Adipose tissue (tissue), 3 donors: ENCODE data around the gene CHKB. TPM values are rescaled to one million over a fixed set of nuclear protein-coding genes. Genes with fewer than 3 reads are reported as not detected.
"Not testable (repeated sequence)": the region's sequence is repeated elsewhere in the genome, so short reads cannot be mapped to it uniquely, and the experiment has no call there.

Experiments used
- H3K27ac ChIP-seq: one replicate; pipeline ENCODE4 v1.5.1; 2013; ENCODE audit warnings: low read depth, low read length
- WGBS, 3 donors: extraction: QIAGEN DNeasy Blood & Tissue Kit; methylation state at CpG; one replicate each; pipeline ENCODE4 v1.1.7; 2013; 5-methylcytosine and 5-hydroxymethylcytosine counted together
- polyA plus RNA-seq, 3 donors: library from polyadenylated mRNA; stranded (reverse); fragments of 200-250 nt; gene quantifications; one replicate each; pipeline ENCODE4 v1.2.3, GENCODE V29; 2013
- donor health status: healthy with polysubstance abuse.
- donor health status: Bipolar disorder and iron deficiency.
- donor health status: healthy.

CHKB gene
- polyA plus RNA-seq, 3 donors, result 39.2 to 137 (median 65.2) TPM

- H3K27ac ChIP-seq, result no peak overlapping the region
- 61 to 77% (median 72%) methylated on average over 5 of the region's 5 CpGs for WGBS, 3 donors
Measured at GRCh38 chr22:50544746-50545253, 37.8 kb downstream of the CHKB start.

- no peak overlapping the region for H3K27ac ChIP-seq
- WGBS, 3 donors, result 3 to 7% (median 6%) methylated on average over 52 of the region's 52 CpGs
Measured at GRCh38 chr22:50544078-50544745, 38.4 kb downstream of the CHKB start.

GRCh38 chr22:50542416-50542927 lies 40.2 kb downstream of the CHKB start:
- H3K27ac ChIP-seq, result peak overlapping the region; percentile 17

GRCh38 chr22:50541667-50542026 lies 41.0 kb downstream of the CHKB start:
- 43 to 92% (median 51%) methylated on average over 5 of the region's 5 CpGs for WGBS, 3 donors
- H3K27ac ChIP-seq, result peak overlapping the region; percentile 48

More at GRCh38 chr22:50542416-50542927, 40.2 kb downstream of the CHKB start:
- 58 to 92% (median 67%) methylated on average over 19 of the region's 19 CpGs for WGBS, 3 donors

GRCh38 chr22:50540381-50540780 lies 42.3 kb downstream of the CHKB start:
- 75 to 81% (median 80%) methylated on average over 10 of the region's 10 CpGs for WGBS, 3 donors
- H3K27ac ChIP-seq, result no peak overlapping the region

- H3K27ac ChIP-seq, result peak overlapping the region; percentile 93
- WGBS, 3 donors, result 81 to 84% (median 82%) methylated on average over 13 of the region's 13 CpGs
Measured at GRCh38 chr22:50537765-50538164, 44.9 kb downstream of the CHKB start.

GRCh38 chr22:50536226-50536625 lies 46.4 kb downstream of the CHKB start:
- 66 to 74% (median 73%) methylated on average over 3 of the region's 3 CpGs for WGBS, 3 donors
- H3K27ac ChIP-seq, result no peak overlapping the region

GRCh38 chr22:50535113-50535512 lies 47.5 kb downstream of the CHKB start:
- 79 to 89% (median 87%) methylated on average over 7 of the region's 8 CpGs for WGBS, 3 donors
- no peak overlapping the region for H3K27ac ChIP-seq

GRCh38 chr22:50533856-50534711 lies 48.6 kb downstream of the CHKB start:
- H3K27ac ChIP-seq, result not testable (repeated sequence)
- 43 to 55% (median 44%) methylated on average over 21 of the region's 21 CpGs for WGBS, 3 donors

- H3K27ac ChIP-seq, result peak overlapping the region; percentile 98
Measured at GRCh38 chr22:50532824-50533796, 49.5 kb downstream of the CHKB start.

GRCh38 chr22:50531962-50532674 lies 50.5 kb downstream of the CHKB start:
- 1 to 3% (median 2%) methylated on average over 51 to 56 of the region's 56 CpGs for WGBS, 3 donors
- H3K27ac ChIP-seq, result peak overlapping the region; percentile 98

More at GRCh38 chr22:50532824-50533796, 49.5 kb downstream of the CHKB start:
- WGBS, 3 donors, result 65 to 84% (median 82%) methylated on average over 19 of the region's 19 CpGs

GRCh38 chr22:50531546-50531961 lies 51.1 kb downstream of the CHKB start:
- 0 to 1% (median 0%) methylated on average over 24 to 44 of the region's 44 CpGs for WGBS, 3 donors

GRCh38 chr22:50530877-50531545 lies 51.6 kb downstream of the CHKB start:
- WGBS, 3 donors, result 1 to 5% (median 2%) methylated on average over 50 to 53 of the region's 53 CpGs

More at GRCh38 chr22:50531546-50531961, 51.1 kb downstream of the CHKB start:
- H3K27ac ChIP-seq, result peak overlapping the region; percentile 98

GRCh38 chr22:50530580-50530876 lies 52.1 kb downstream of the CHKB start:
- WGBS, 3 donors, result 1 to 3% (median 1%) methylated on average over 20 to 21 of the region's 21 CpGs

More at GRCh38 chr22:50530877-50531545, 51.6 kb downstream of the CHKB start:
- peak overlapping the region; percentile 98 for H3K27ac ChIP-seq

GRCh38 chr22:50529897-50530579 lies 52.6 kb downstream of the CHKB start, which contains the start of gene TYMP:
TYMP (minus strand) TSS chr22:50530012; CDS start chr22:50529709, 303 bp downstream.
- peak within 1 kb of the TSS; percentile 98 for H3K27ac ChIP-seq
- WGBS, 3 donors, result 0 to 1% (median 1%) methylated on average over 74 to 92 of the region's 92 CpGs

More at GRCh38 chr22:50530580-50530876, 52.1 kb downstream of the CHKB start:
- H3K27ac ChIP-seq, result peak overlapping the region; percentile 98

GRCh38 chr22:50529416-50529896 lies 53.2 kb downstream of the CHKB start:
- 12 to 22% (median 16%) methylated on average over 49 to 50 of the region's 50 CpGs for whole genome bisulfite sequencing, 3 donors
- H3K27ac ChIP-seq, result peak overlapping the region; percentile 53
